ENCODE data around the gene UMAD1.

- no peak for TF ChIP-seq EZH2 (IDR thresholded peaks at IDR 0.05; ENCODE audit: low read depth, unreplicated experiment)
- no peak for TF ChIP-seq CTCF (conservative IDR thresholded peaks at IDR 0.05; ENCODE audit: low read depth in 2 of 2)
- TF ChIP-seq REST (IDR thresholded peaks at IDR 0.05; ENCODE audit: unreplicated experiment), result no peak
- no peak for TF ChIP-seq ETS1 (IDR thresholded peaks at IDR 0.05)
- no peak for TF ChIP-seq POLR2AphosphoS5 (IDR thresholded peaks at IDR 0.05; ENCODE audit: low read depth)
- TF ChIP-seq JUNB (IDR thresholded peaks at IDR 0.05; ENCODE audit: unreplicated experiment), result no peak
- TF ChIP-seq NANOG (IDR thresholded peaks at IDR 0.05; ENCODE audit: borderline replicate concordance), result no peak
- no peak for TF ChIP-seq STAT1 (IDR thresholded peaks at IDR 0.05; ENCODE audit: unreplicated experiment)
- TF ChIP-seq CREB1 (CRISPR knock-in tag; IDR thresholded peaks at IDR 0.05; ENCODE audit: low read depth), result no peak
Observed at GRCh38 chr7:7808626-7809025, 168.1 kb downstream of the UMAD1 start.
